Endodermal cell (in vitro differentiated cells): ENCODE data around the gene WBP1L. TPM values are rescaled to one million over a fixed set of nuclear protein-coding genes. Genes with fewer than 3 reads are reported as not detected.
"Not testable (repeated sequence)": the region's sequence is repeated elsewhere in the genome, so short reads cannot be mapped to it uniquely, and the experiment has no call there.

Experiments
- DNase-seq: peaks from one replicate; pipeline ENCODE4 v3.0.0-alpha.2; 2017
- H3K27ac ChIP-seq: 2 replicates; pipeline ENCODE4 v1.5.1; 2013; ENCODE audit warnings: mild to moderate bottlenecking, low read depth, low read length, moderate library complexity
- H3K27me3 ChIP-seq: 2 replicates; pipeline ENCODE4 v1.6.1; 2013; ENCODE audit warnings: mild to moderate bottlenecking, low read length, moderate library complexity; ENCODE audit not compliant: insufficient read depth, control insufficient read depth, poor library complexity, severe bottlenecking
- H3K36me3 ChIP-seq: 2 replicates; pipeline ENCODE4 v1.7.0; 2013; ENCODE audit warnings: mild to moderate bottlenecking, low read length, moderate library complexity; ENCODE audit not compliant: control insufficient read depth, insufficient read depth
- H3K4me1 ChIP-seq: one replicate; pipeline ENCODE4 v1.7.0; 2013; ENCODE audit warnings: low read length; ENCODE audit not compliant: control insufficient read depth, insufficient read depth
- H3K4me3 ChIP-seq: 2 replicates; pipeline ENCODE4 v1.5.1; 2013; ENCODE audit warnings: mild to moderate bottlenecking, low read length, moderate library complexity
- H3K9ac ChIP-seq: 2 replicates; pipeline ENCODE4 v1.6.1; 2013; ENCODE audit warnings: mild to moderate bottlenecking, low read length, moderate library complexity; ENCODE audit not compliant: poor library complexity, severe bottlenecking; ENCODE audit errors: extremely low read depth
- H3K9me3 ChIP-seq: 2 replicates; pipeline ENCODE4 v1.6.1; 2013; ENCODE audit warnings: mild to moderate bottlenecking, low read length, moderate library complexity; ENCODE audit not compliant: control insufficient read depth
- H3K27ac Mint-ChIP-seq: 2 replicates; pipeline ENCODE4 v1.8.0; 2020; ENCODE audit warnings: mixed read lengths
- H3K27me3 Mint-ChIP-seq: 2 replicates; pipeline ENCODE4 v1.8.0; 2021; ENCODE audit warnings: mild to moderate bottlenecking, mixed read lengths; ENCODE audit not compliant: insufficient read depth
- H3K36me3 Mint-ChIP-seq: 2 replicates; pipeline ENCODE4 v1.8.0; 2020; ENCODE audit warnings: low read depth, mixed read lengths
- H3K4me1 Mint-ChIP-seq: 2 replicates; pipeline ENCODE4 v1.8.0; 2020; ENCODE audit warnings: mixed read lengths
- H3K4me3 Mint-ChIP-seq: 2 replicates; pipeline ENCODE4 v1.8.0; 2020; ENCODE audit warnings: mild to moderate bottlenecking, moderate library complexity, mixed read lengths
- H3K9me3 Mint-ChIP-seq: 2 replicates; pipeline ENCODE4 v1.8.0; 2020; ENCODE audit warnings: mild to moderate bottlenecking, mixed read lengths
- CTCF ChIP-seq: fragments of 200-600 bp; sonication (generic); conservative IDR thresholded peaks from 2 replicates; pipeline ENCODE4 v1.5.0; 2021; ENCODE audit warnings: antibody characterized with exemption, mild to moderate bottlenecking
- WGBS, 2 experiments: methylation state at CpG; one replicate each; pipeline versions ENCODE4 v1.1.5 to v1.1.7; 2013; ENCODE audit warnings: missing lambda C conversion rate in 2 of 2, mixed read lengths in 1 of 2; ENCODE audit not compliant: insufficient coverage in 1 of 2, insufficient read length in 1 of 2; 5-methylcytosine and 5-hydroxymethylcytosine counted together
- total RNA-seq, 2 donors: library from RNA; stranded (reverse); fragmentation: NEBNext Ultra II Directional in 1 of 2; extraction: Animal tissue kit (Norgen Biotek cat#: 25700) in 1 of 2; gene quantifications; 2 replicates in 1 of 2; 3 replicates in 1 of 2; pipeline ENCODE4 v1.2.1, GENCODE V29; 2021

Gene WBP1L
- total RNA-seq, 2 donors from 2014 or later: 23.5 to 25.8 TPM

- H3K4me1 ChIP-seq, H3K4me1 Mint-ChIP-seq, DNase-seq, H3K27me3 Mint-ChIP-seq, H3K27ac ChIP-seq, H3K4me3 ChIP-seq, H3K9ac ChIP-seq, H3K36me3 ChIP-seq, H3K9me3 ChIP-seq, H3K4me3 Mint-ChIP-seq, H3K27me3 ChIP-seq, H3K27ac Mint-ChIP-seq, H3K36me3 Mint-ChIP-seq: not testable (repeated sequence)
- peaks cover 48% of the 10 kb centered on the region for H3K9me3 Mint-ChIP-seq
- TF ChIP-seq CTCF: peak; percentile 44
- 73% methylated on average over 8 of the region's 8 CpGs for WGBS, 2 experiments
Measured at GRCh38 chr10:102843139-102843538, 99.4 kb downstream of the WBP1L start.

GRCh38 chr10:102844190-102844776 is 100.5 kb downstream of the WBP1L start:
- H3K4me1 Mint-ChIP-seq, H3K4me3 ChIP-seq, H3K9me3 ChIP-seq, H3K27ac Mint-ChIP-seq, DNase-seq, H3K4me3 Mint-ChIP-seq, H3K36me3 ChIP-seq, H3K27ac ChIP-seq, H3K36me3 Mint-ChIP-seq, H3K9ac ChIP-seq, H3K4me1 ChIP-seq, H3K27me3 Mint-ChIP-seq, H3K27me3 ChIP-seq: not testable (repeated sequence)
- peaks cover 37% of the 10 kb centered on the region for H3K9me3 Mint-ChIP-seq
- WGBS, 2 experiments: 90 to 93% methylated on average over 2 to 5 of the region's 6 CpGs

GRCh38 chr10:102845352-102845902 is 101.7 kb downstream of the WBP1L start:
- Mint-ChIP-seq H3K36me3 (peaks cover 6% of the 10 kb centered on the region), H3K27ac (no peak overlapping the region), H3K4me1 (no peaks in the 10 kb centered on the region), H3K9me3 (peaks cover 35% of the 10 kb centered on the region), H3K27me3 (no peaks in the 10 kb centered on the region), H3K4me3 (no peak overlapping the region)
- WGBS, 2 experiments: 91 to 94% methylated on average over 8 to 9 of the region's 9 CpGs
- no peak overlapping the region for H3K9ac ChIP-seq
- H3K4me1 ChIP-seq: no peaks in the 10 kb centered on the region
- DNase-seq: no peak
- no peaks in the 10 kb centered on the region for H3K36me3 ChIP-seq
- H3K27me3 ChIP-seq: no peaks in the 10 kb centered on the region
- H3K9me3 ChIP-seq: peaks cover 6% of the 10 kb centered on the region
- no peak overlapping the region for H3K4me3 ChIP-seq
- H3K27ac ChIP-seq: no peak overlapping the region
- TF ChIP-seq CTCF: no peak
